Fibroblast of the aortic adventitia (primary cell): Measurements from ENCODE around the gene ARHGEF33. TPM values are rescaled to one million over a fixed set of nuclear protein-coding genes. Genes with fewer than 3 reads are reported as not detected.
"Not testable (repeated sequence)": the region's sequence is repeated elsewhere in the genome, so short reads cannot be mapped to it uniquely, and the experiment has no call there.

Source experiments
- DNase-seq: peaks from one replicate; pipeline ENCODE4 v3.0.0-alpha.2; 2010; ENCODE audit warnings: low read depth
- H3K4me3 ChIP-seq: 2 replicates; pipeline ENCODE4 v1.5.1; 2011; ENCODE audit warnings: low read depth, mild to moderate bottlenecking, control low read depth, low read length, moderate library complexity
- CTCF ChIP-seq: IDR thresholded peaks from 2 replicates; pipeline ENCODE4 v1.5.1; 2011; ENCODE audit warnings: mild to moderate bottlenecking, low read length, control low read depth, inconsistent platforms; ENCODE audit not compliant: insufficient read depth
- total RNA-seq: library from RNA; depleted of rRNA; stranded (reverse); fragments of >200 nt; gene quantifications from 2 replicates; pipeline ENCODE4 v1.2.3, GENCODE V29; 2012; ENCODE audit warnings: low replicate concordance

Gene ARHGEF33
- total RNA-seq, 1 donor: 0.54 TPM

GRCh38 chr2:38930600-38930999, 40.9 kb downstream of the ARHGEF33 start:
- DNase-seq: no peak
- no peak for TF ChIP-seq CTCF
- no peak overlapping the region for H3K4me3 ChIP-seq

- no peak for TF ChIP-seq CTCF
- peak; percentile 44 for DNase-seq
- H3K4me3 ChIP-seq: no peak overlapping the region
Observed at GRCh38 chr2:38932586-38932985, 42.9 kb downstream of the ARHGEF33 start.

GRCh38 chr2:38933653-38934052, 44.0 kb downstream of the ARHGEF33 start:
- no peak for TF ChIP-seq CTCF
- DNase-seq: peak; percentile 85
- no peak overlapping the region for H3K4me3 ChIP-seq

GRCh38 chr2:38934742-38935141, 45.1 kb downstream of the ARHGEF33 start:
- no peak for DNase-seq
- no peak for TF ChIP-seq CTCF
- H3K4me3 ChIP-seq: no peak overlapping the region

- peak; percentile 70 for DNase-seq
- TF ChIP-seq CTCF: no peak
- H3K4me3 ChIP-seq: no peak overlapping the region
Observed at GRCh38 chr2:38935568-38936172, 46.0 kb downstream of the ARHGEF33 start.

- not testable (repeated sequence) for H3K4me3 ChIP-seq, DNase-seq
Observed at GRCh38 chr2:38936516-38936915, 46.8 kb downstream of the ARHGEF33 start.

GRCh38 chr2:38937548-38937947, 47.9 kb downstream of the ARHGEF33 start:
- no peak for DNase-seq
- no peak for TF ChIP-seq CTCF

More at GRCh38 chr2:38937548-38937947, 47.9 kb downstream of the ARHGEF33 start:
- H3K4me3 ChIP-seq: no peak overlapping the region
